K562 (cell line): ENCODE data around the gene PNPLA7. TPM values are rescaled to one million over a fixed set of nuclear protein-coding genes. Genes with fewer than 3 reads are reported as not detected.

ENCODE experiments used
- polyA plus RNA-seq, 8 experiments: library from polyadenylated mRNA; depleted of rRNA in 4 of 8; stranded (reverse) in 5 of 8; unstranded in 3 of 8; fragments of >200 nt; fragmentation: Nextera tagmentation in 2 of 8; fragmentation: Illumina TruSeq in 1 of 8; extraction: Ambion mirVana in 2 of 8; extraction: Trizol in 1 of 8; gene quantifications; 2 replicates each; pipeline versions ENCODE4 v1.2.1 to v1.2.3, GENCODE V29; 2011 to 2014; ENCODE audit warnings: inconsistent platforms in 1 of 8, missing spikeins in 1 of 8
- total RNA-seq, 7 experiments: library from RNA; depleted of rRNA in 6 of 7; stranded (reverse); fragments of >200 nt in 6 of 7; fragmentation: Illumina TruSeq in 2 of 7; extraction: Trizol in 2 of 7; gene quantifications; 2 replicates each; pipeline versions ENCODE4 v1.2.1 to v1.2.3, GENCODE V29; 2011 to 2021; ENCODE audit warnings: low replicate concordance in 1 of 7
- TF ChIP-seq, protein P1 (sequence below), 2 experiments: fragments of 450-650 bp; formaldehyde crosslinking in 1 of 2; IDR thresholded peaks; 2 replicates each; pipeline versions ENCODE4 v1.4.0 to v1.6.1; 2014 to 2020; ENCODE audit warnings: mild to moderate bottlenecking in 2 of 2, borderline replicate concordance in 1 of 2, low read depth in 1 of 2

PNPLA7 gene
- total and polyA plus RNA-seq, 9 of the 15 experiments (the other 6 are each of a cell fraction or from before 2014, with no cell fraction given), result 0.01 to 0.85 (median 0.19) TPM; not detected in 1

DNA sequence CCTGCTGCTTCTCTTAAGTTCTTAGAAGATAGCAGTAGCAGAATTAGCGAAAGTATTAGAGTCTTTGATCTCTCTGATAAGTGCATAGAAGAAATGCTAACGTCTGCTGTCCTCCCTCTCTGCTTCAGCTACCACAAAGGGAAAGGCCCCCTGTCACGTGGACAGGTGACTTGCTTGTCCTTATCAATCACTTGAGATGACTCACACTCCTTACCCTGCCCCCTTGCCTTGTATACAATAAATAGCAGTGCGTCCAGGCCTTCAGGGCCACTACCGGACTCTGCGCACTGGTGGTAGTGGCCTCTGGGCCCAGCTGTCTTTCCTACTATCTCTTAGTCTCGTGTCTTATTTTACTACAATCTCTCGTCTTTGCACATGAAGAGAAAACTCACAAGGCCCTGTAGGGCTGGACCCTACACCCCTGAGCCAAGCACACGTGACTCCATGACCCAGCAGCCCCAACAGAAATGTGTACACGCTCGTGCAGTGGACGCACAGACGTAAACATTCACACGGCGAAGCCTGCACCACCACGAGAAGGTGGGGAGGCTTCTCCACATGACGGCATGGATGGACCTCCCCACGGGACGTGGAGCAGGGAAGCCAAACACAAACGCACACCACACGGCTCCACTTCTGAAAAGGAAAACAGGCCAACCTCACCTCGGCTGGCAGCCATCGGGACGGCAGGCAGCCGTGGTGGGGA is 38.3 kb downstream of the PNPLA7 start (continued):
- TF ChIP-seq, protein P1, sequence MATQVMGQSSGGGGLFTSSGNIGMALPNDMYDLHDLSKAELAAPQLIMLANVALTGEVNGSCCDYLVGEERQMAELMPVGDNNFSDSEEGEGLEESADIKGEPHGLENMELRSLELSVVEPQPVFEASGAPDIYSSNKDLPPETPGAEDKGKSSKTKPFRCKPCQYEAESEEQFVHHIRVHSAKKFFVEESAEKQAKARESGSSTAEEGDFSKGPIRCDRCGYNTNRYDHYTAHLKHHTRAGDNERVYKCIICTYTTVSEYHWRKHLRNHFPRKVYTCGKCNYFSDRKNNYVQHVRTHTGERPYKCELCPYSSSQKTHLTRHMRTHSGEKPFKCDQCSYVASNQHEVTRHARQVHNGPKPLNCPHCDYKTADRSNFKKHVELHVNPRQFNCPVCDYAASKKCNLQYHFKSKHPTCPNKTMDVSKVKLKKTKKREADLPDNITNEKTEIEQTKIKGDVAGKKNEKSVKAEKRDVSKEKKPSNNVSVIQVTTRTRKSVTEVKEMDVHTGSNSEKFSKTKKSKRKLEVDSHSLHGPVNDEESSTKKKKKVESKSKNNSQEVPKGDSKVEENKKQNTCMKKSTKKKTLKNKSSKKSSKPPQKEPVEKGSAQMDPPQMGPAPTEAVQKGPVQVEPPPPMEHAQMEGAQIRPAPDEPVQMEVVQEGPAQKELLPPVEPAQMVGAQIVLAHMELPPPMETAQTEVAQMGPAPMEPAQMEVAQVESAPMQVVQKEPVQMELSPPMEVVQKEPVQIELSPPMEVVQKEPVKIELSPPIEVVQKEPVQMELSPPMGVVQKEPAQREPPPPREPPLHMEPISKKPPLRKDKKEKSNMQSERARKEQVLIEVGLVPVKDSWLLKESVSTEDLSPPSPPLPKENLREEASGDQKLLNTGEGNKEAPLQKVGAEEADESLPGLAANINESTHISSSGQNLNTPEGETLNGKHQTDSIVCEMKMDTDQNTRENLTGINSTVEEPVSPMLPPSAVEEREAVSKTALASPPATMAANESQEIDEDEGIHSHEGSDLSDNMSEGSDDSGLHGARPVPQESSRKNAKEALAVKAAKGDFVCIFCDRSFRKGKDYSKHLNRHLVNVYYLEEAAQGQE (IDR thresholded peaks at IDR 0.05; ENCODE audit: borderline replicate concordance), result 0 out of 2 replicates have a peak, but pooled peaks have one; percentile 29
- TF ChIP-seq, protein P1 (CRISPR knock-in tag; IDR thresholded peaks at IDR 0.05; ENCODE audit: low read depth), result no peak
